Measurements from ENCODE around the gene CFAP73. TPM values are rescaled to one million over a fixed set of nuclear protein-coding genes. Genes with fewer than 3 reads are reported as not detected.

Gene CFAP73
- total RNA-seq, 2 donors from 2014 or later = not detected

GRCh38 chr12:113186033-113186365 is 36.5 kb downstream of the CFAP73 start:
- no peak for TF ChIP-seq CTCF (IDR thresholded peaks at IDR 0.05)
- no peak for ATAC-seq (ENCODE audit: insufficient number of reproducible peaks, low FRiP score, low read depth)
- DNase-seq (ENCODE audit: low spot score) = no peak

GRCh38 chr12:113186666-113187325 is 37.3 kb downstream of the CFAP73 start:
- DNase-seq (ENCODE audit: low spot score) (no peak), ATAC-seq (ENCODE audit: insufficient number of reproducible peaks, low FRiP score, low read depth) (no peak)
- peak overlapping the region in 1 of 2 donors; percentile 97 for H3K27ac ChIP-seq
- peaks cover 6% of the 10 kb centered on the region for H3K36me3 ChIP-seq
- H3K4me1 ChIP-seq (ENCODE audit: control insufficient read depth in 1 of 2, low read depth in 2 of 2) = peaks cover 22 to 36% of the 10 kb centered on the region in 2 donors
- H3K27me3 ChIP-seq (replicated peaks; ENCODE audit: insufficient read depth) = no peaks in the 10 kb centered on the region
- no peak for TF ChIP-seq CTCF (IDR thresholded peaks at IDR 0.05)
- H3K4me3 ChIP-seq = peak overlapping the region; percentile 98
- no peaks in the 10 kb centered on the region for H3K9me3 ChIP-seq

More at GRCh38 chr12:113186033-113186365, 36.5 kb downstream of the CFAP73 start:
- H3K4me3 ChIP-seq = peak overlapping the region; percentile 98
- H3K27ac ChIP-seq = peak overlapping the region; percentile 97
- H3K27me3 ChIP-seq (replicated peaks; ENCODE audit: insufficient read depth) = no peaks in the 10 kb centered on the region
- no peaks in the 10 kb centered on the region for H3K9me3 ChIP-seq
- peaks cover 22 to 36% of the 10 kb centered on the region in 2 donors for H3K4me1 ChIP-seq (ENCODE audit: control insufficient read depth in 1 of 2, low read depth in 2 of 2)
- no peaks in the 10 kb centered on the region for H3K36me3 ChIP-seq

DNA sequence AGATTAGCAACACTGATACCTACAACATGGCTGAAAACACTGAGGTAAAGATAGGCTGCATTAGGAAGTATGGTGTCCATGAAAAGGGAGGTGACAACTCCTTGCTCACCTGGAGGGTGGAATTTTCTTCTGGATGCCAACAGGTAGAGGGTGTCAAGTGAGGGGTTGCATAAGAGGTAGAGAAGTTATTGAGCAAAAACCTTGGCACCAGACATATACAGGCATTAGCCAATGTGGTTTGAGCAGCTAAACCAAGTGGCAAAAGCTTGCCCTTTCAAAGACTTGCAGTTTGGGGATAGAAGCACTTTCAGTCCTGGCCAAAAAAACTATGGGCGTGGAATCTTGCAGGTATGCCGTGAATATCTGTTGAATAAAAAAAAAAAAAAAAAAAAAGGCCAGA is 39.8 kb downstream of the CFAP73 start:
- DNase-seq (ENCODE audit: low spot score) (no peak), ATAC-seq (ENCODE audit: insufficient number of reproducible peaks, low FRiP score, low read depth) (no peak)
- Histone ChIP-seq H3K27me3 (replicated peaks; ENCODE audit: insufficient read depth) (no peaks in the 10 kb centered on the region), H3K36me3 (peaks cover 8% of the 10 kb centered on the region), H3K4me1 (ENCODE audit: control insufficient read depth in 1 of 2, low read depth in 2 of 2) (peaks cover 25 to 37% of the 10 kb centered on the region in 2 donors), H3K4me3 (no peak overlapping the region), H3K9me3 (no peaks in the 10 kb centered on the region), H3K27ac (no peak overlapping the region)
- TF ChIP-seq CTCF (IDR thresholded peaks at IDR 0.05) = no peak

GRCh38 chr12:113190761-113191160 is 41.2 kb downstream of the CFAP73 start:
- Histone ChIP-seq H3K9me3 (no peaks in the 10 kb centered on the region), H3K4me1 (ENCODE audit: control insufficient read depth in 1 of 2, low read depth in 2 of 2) (peaks cover 26 to 49% of the 10 kb centered on the region in 2 donors), H3K27ac (peak overlapping the region; percentile 26 to 73), H3K36me3 (peaks cover 8% of the 10 kb centered on the region), H3K4me3 (no peak overlapping the region), H3K27me3 (replicated peaks; ENCODE audit: insufficient read depth) (no peaks in the 10 kb centered on the region)
- no peak for TF ChIP-seq CTCF (IDR thresholded peaks at IDR 0.05)
- DNase-seq (ENCODE audit: low spot score) = no peak
- ATAC-seq (ENCODE audit: insufficient number of reproducible peaks, low FRiP score, low read depth) = no peak

DNA sequence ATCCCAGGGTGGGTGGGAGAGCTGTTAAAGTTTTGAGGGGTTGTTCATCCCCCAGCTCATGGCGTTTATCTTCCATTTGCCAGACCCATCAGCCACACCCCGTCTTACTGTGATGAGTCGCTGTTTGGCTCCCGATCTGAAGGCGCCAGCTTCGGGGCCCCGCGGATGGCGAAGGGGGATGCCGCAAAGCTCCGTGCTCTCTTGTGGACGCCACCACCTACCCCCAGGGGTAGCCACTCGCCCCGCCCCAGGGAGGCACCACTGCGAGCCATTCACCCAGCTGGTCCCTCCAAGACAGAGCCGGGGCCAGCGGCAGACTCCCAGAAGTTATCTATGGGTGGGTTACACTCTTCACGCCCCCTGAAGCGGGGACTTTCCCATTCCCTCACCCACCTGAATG is 41.7 kb downstream of the CFAP73 start:
- Histone ChIP-seq H3K27me3 (replicated peaks; ENCODE audit: insufficient read depth) (no peaks in the 10 kb centered on the region), H3K9me3 (no peaks in the 10 kb centered on the region), H3K36me3 (peaks cover 8% of the 10 kb centered on the region), H3K27ac (peak overlapping the region; percentile 26 to 73), H3K4me1 (ENCODE audit: control insufficient read depth in 1 of 2, low read depth in 2 of 2) (peaks cover 23 to 45% of the 10 kb centered on the region in 2 donors), H3K4me3 (no peak overlapping the region)
- no peak for TF ChIP-seq CTCF (IDR thresholded peaks at IDR 0.05)
- DNase-seq (ENCODE audit: low spot score) (no peak), ATAC-seq (ENCODE audit: insufficient number of reproducible peaks, low FRiP score, low read depth) (no peak)

All from thoracic aorta (tissue), 2 donors.